Hippocampal formation (tissue), 2 donors: ENCODE results near the gene PPP1R14B.
"Not testable (repeated sequence)": the region's sequence is repeated elsewhere in the genome, so short reads cannot be mapped to it uniquely, and the experiment has no call there.

ENCODE experiments used
- DNase-seq, 2 donors: peaks; one replicate each; lab custom pipeline; 2025; lab: John Stamatoyannopoulos, UW

PPP1R14B gene

GRCh38 chr11:64260147-64260708 is 13.5 kb upstream of the PPP1R14B start:
- no peak for DNase-seq

- DNase-seq: no peak
These were observed 12.9 kb upstream of the PPP1R14B start for GRCh38 chr11:64259533-64260067.

DNA sequence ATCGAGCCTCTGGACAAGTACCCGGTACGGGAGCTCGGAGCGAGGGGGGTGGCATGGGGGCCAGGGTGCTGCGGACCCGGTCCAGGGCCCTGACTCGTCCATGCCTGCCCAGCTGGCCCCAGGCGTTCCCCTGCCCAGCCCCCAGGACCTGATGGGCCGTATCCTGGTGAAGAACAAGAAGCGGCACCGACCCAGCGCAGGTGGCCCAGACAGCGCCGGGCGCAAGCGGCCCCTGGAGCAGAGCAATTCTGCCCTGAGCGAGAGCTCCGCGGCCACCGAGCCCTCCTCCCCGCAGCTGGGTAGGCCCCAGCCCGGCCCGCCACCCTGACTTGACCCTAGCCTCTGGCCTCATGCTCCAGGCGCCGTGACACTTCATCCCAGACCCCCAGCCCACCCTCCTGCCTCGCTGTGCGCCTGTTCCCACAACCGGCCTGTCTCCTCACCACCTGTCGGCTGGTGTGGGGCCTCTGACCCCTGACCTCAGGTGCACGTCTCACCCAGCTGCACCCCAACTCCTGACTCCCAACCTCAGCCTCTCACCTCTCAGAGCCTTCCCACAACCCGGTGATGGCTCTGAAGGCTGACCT is 12.3 kb upstream of the PPP1R14B start:
- DNase-seq: no peak

- no peak for DNase-seq
These were observed 11.6 kb upstream of the PPP1R14B start for GRCh38 chr11:64258356-64258755.

DNA sequence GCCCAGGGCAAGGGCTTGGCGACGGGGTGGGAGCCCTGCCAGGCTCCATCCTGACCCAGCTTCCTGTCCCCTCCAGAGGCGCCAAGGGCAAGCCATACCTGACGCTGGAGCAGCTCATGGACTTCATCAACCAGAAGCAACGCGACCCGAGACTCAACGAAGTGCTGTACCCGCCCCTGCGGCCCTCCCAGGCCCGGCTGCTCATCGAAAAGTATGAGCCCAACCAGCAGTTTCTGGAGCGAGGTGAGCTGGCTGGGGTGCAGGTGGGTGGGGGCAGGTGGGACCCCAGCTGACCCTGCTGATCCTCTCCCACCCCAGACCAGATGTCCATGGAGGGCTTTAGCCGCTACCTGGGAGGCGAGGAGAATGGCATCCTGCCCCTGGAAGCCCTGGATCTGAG is 9.6 kb upstream of the PPP1R14B start:
- DNase-seq: no peak

GRCh38 chr11:64255135-64256128 is 8.7 kb upstream of the PPP1R14B start:
- DNase-seq: no peak

- DNase-seq: no peak
These were observed 7.6 kb upstream of the PPP1R14B start for GRCh38 chr11:64254326-64254725.

- peak; percentile 29 to 30 for DNase-seq
These were observed 6.7 kb upstream of the PPP1R14B start for GRCh38 chr11:64253481-64253880.

DNA sequence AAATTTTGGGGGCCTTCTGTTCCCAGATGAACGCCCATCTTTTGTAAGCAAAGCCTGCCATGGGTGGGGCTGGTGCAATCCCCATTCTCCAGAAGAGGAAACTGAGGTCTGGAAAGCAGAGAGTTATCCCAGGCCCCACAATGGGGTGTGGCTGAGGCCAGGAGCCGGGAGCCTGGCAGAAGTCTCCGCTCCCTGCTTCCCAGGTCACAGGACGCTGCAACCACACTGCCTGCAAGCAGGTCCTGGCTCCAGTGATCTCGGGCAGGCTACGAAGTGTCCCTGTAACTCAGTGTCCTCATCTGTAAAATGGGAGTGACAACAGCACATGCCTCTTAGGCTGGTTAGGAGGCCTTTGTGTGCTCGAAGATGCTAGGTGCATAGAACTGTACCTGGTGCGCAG is 6.3 kb upstream of the PPP1R14B start:
- DNase-seq: no peak

- DNase-seq: no peak
These were observed 5.5 kb upstream of the PPP1R14B start for GRCh38 chr11:64252003-64252872.

DNA sequence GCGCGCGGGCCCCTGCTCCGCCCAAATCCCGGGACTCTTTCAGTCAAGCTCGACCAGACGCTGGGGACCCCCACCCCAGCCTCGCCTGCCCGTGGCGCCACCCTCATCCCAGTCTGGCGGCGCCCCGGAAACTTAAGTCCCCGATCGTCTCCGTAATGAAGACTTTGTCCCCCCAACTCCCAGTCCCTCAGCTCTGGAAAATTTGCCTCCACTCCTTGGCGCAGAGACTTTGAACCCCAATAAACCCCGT is 4.9 kb upstream of the PPP1R14B start:
- no peak for DNase-seq

DNA sequence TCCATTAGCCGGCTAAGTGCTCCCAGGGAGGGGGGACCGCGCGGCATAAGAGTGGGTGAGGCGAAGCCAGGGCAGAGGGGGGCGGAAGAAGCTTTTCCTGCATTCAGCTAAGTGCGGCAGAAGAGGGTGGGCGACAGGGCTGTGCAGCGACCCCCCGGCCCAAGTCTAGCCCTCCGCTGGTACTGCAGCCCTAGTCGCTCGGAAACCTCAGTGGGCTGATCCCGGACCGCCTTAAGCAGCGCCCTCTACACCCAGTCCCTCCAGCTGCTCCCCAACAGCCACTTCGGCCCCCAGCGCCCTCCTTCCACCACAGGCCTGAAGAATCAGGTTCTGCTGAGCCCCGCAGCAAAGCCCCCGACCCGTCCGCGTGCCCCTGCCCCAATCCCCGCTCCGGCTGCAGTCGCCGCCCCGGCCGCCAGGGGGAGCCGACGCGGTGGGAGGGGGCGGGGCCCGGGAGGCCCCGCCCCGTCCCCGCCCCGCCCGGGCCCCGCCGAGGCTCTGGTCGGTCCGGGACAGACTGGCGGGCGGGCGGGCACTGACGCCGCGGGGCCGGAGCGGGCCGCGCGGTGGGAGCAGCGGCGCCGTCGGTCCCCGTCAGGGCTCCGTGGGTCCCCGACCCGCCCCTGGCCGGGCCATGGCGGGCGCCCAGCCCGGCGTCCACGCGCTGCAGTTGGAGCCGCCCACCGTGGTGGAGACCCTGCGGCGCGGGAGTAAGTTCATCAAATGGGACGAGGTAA is 4.4 kb upstream of the PPP1R14B start, which contains the start of gene PLCB3:
Gene PLCB3, plus strand, starts transcription at position 515 of the 737 bp plus-strand sequence. Its CDS starts 120 bp downstream, at position 635.
- DNase-seq: peak in 1 of 2 donors; percentile 50

- DNase-seq: no peak
These were observed 3.8 kb upstream of the PPP1R14B start for GRCh38 chr11:64250415-64251015.

GRCh38 chr11:64249563-64250414 is 3.0 kb upstream of the PPP1R14B start:
- DNase-seq: no peak

GRCh38 chr11:64249038-64249437 is 2.3 kb upstream of the PPP1R14B start:
- no peak for DNase-seq

DNA sequence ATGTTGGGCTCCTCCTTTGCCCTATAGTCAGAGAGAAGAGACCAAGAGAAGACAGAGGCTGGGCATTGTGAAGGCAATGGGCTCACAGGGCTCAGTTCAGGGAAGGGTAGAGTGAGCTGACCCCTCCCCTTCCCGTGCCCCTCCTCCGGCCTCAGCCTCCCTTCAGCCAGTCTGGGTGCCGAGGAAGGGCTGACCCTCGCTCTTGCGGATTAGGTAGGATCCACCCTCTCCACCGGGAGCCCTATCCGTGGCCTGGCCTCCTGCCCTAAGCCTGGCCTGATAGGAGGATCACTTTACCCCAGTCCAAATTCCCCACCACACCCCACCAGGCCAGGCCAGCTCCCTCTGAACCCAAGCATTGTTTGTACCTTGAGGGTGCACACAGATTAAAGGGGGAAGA is 1.8 kb upstream of the PPP1R14B start:
- no peak for DNase-seq

DNA sequence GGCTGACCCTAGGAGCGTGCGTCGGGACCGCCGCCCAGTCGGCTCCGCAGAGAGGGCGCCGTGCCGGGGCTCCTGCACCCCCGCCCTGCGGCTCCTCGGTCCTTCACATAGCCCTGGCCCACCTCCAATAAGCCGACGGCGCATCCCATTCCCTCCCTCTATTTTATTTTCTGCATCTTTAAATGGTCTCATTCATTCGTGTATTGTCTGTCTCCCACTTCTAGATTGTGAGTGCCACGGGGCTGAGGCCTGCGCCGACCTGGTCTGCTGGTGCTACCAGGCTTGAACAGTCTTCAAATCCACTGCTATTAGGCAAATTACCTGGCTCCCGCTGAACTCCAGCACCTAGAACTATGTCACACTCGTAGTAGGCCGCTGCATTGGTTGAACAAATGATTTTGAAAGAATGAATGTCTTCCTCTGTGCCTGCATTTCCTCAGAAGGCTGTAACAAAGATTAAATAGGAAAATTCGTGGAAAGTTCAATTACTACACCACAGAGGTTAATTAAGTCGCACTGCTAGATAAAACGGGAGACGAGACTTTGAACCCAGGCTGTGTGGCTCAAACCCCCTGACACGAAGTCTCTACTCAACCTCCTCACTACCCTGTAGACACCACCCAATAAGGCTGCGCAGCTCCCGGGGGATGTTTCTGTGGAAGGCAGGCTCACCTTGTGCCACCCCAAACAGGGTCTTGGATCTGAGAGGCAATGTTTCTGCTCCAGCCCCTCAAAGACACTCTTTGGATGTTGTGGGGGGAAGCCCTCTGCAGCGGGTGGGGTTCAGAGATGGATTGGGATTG is 1.2 kb upstream of the PPP1R14B start:
- DNase-seq: no peak

GRCh38 chr11:64246621-64246870 is 197 bp downstream of the PPP1R14B start:
- DNase-seq: not testable (repeated sequence)
